ENCODE results near the gene SMIM43. TPM values are rescaled to one million over a fixed set of nuclear protein-coding genes. Genes with fewer than 3 reads are reported as not detected.

The SMIM43 gene
- total RNA-seq, 1 experiment from 2014 or later = not detected

DNA sequence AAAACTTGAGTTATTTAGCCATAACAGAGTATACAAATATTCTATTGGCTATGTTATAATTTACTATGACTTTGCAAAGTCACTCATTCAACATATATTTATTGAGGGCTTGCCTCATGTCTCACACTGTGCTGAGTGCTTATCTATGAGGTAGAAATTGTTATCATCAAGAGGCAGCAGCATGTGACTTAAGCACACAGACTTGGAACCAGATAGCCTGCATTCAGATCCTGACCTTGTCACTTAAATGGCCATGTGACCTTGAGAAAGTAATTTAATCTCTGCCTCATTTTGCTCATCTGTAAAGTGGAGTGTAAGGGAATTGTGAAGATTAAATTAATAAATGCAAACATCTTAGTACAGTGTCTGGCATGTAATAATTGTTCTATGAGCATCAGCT lies 26.0 kb upstream of the SMIM43 start:
- Histone ChIP-seq H3K4me2 (ENCODE audit: low read length) (no peak overlapping the region), H3K79me2 (ENCODE audit: insufficient read depth, low read length) (no peaks in the 10 kb centered on the region), H3K9me2 (ENCODE audit: insufficient read depth) (no peaks in the 10 kb centered on the region), H3K9ac (ENCODE audit: low read length) (no peak overlapping the region), H3K27ac (ENCODE audit: low read depth, low read length) (no peak overlapping the region), H3K4me3 (replicated peaks in 1 of 2; ENCODE audit: low read depth in 1 of 2, low read length in 2 of 2) (no peak overlapping the region), H3K36me3 (ENCODE audit: control insufficient read depth in 1 of 2, insufficient read depth in 2 of 2, low read length in 2 of 2) (no peaks in the 10 kb centered on the region), H3K9me3 (ENCODE audit: control insufficient read depth in 1 of 2, insufficient read depth in 1 of 2, low read depth in 1 of 2, low read length in 2 of 2) (no peaks in the 10 kb centered on the region), H3K4me1 (ENCODE audit: control insufficient read depth in 1 of 2, insufficient read depth in 2 of 2, low read length in 2 of 2) (no peaks in the 10 kb centered on the region), H4K20me1 (ENCODE audit: insufficient read depth) (no peaks in the 10 kb centered on the region), H3K27me3 (ENCODE audit: insufficient read depth, low read length) (no peaks in the 10 kb centered on the region), H2AFZ (ENCODE audit: low read depth, low read length, poor library complexity, severe bottlenecking) (no peak overlapping the region)
- no TSS peak for BruUV-seq (replicated peaks)
- DNase-seq (ENCODE audit: low read depth, low spot score) = no peak
- ChIA-PET RAD21 (ENCODE audit: low non-redundant PET in 1 of 2, low total read pairs in 2 of 2, uncharacterized antibody in 2 of 2, unreplicated experiment in 2 of 2) (no interaction called here), POLR2A (no interaction called here), CTCF (no interaction called here)
- no peak for TF ChIP-seq POLR2AphosphoS5 (IDR thresholded peaks at IDR 0.05; ENCODE audit: low read depth, low read length)
- no peak for ATAC-seq
- intact Hi-C loops (cut with micrococcal nuclease) = no loop called here

DNA sequence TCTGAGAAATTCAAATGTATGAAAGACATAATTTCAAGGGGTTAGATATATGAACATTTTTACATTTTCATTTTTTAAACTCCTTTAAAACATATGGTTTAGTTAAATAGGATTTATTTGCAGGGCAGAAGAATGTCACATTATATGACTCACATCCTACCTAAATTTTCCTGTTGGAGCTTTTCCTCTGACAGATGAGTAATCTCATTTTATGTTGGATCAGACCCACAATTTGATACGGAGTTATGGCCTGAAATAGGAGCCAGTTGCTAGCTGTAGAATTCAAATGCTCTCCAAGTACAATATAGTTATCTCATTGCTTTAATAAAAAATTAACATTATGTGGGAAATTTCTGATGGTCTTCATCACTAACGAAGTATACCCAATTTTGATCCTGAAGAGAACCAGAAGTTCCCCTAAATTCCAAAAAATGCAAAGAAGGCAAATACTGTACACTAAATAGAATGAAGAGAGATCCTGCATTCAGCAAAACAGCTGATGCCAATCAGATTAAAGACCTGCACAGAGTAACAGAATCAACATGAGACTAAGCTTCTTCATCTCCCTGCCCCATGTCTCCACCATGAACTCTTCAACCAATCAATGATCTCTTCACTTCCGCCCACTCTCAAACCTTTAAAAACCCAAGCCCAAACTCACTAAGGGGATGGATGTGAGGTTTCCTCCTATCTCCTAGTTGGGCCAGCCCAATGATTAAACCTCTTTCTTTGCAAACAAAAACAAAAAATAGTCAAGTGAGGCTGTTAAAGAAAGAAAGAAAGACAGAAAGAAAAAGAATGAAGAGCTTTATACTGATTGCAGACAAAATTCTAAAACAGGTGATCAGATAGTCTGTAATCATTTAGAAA lies 25.2 kb upstream of the SMIM43 start:
- Histone ChIP-seq H2AFZ (ENCODE audit: low read depth, low read length, poor library complexity, severe bottlenecking) (no peak overlapping the region), H3K9me3 (ENCODE audit: control insufficient read depth in 1 of 2, insufficient read depth in 1 of 2, low read depth in 1 of 2, low read length in 2 of 2) (no peaks in the 10 kb centered on the region), H3K36me3 (ENCODE audit: control insufficient read depth in 1 of 2, insufficient read depth in 2 of 2, low read length in 2 of 2) (no peaks in the 10 kb centered on the region), H3K4me1 (ENCODE audit: control insufficient read depth in 1 of 2, insufficient read depth in 2 of 2, low read length in 2 of 2) (no peaks in the 10 kb centered on the region), H3K4me2 (ENCODE audit: low read length) (no peak overlapping the region), H3K4me3 (replicated peaks in 1 of 2; ENCODE audit: low read depth in 1 of 2, low read length in 2 of 2) (no peak overlapping the region), H3K9ac (ENCODE audit: low read length) (no peak overlapping the region), H3K27ac (ENCODE audit: low read depth, low read length) (no peak overlapping the region), H3K27me3 (ENCODE audit: insufficient read depth, low read length) (no peaks in the 10 kb centered on the region), H3K79me2 (ENCODE audit: insufficient read depth, low read length) (no peaks in the 10 kb centered on the region), H3K9me2 (ENCODE audit: insufficient read depth) (no peaks in the 10 kb centered on the region), H4K20me1 (ENCODE audit: insufficient read depth) (no peaks in the 10 kb centered on the region)
- RAD21 ChIA-PET (ENCODE audit: low non-redundant PET in 1 of 2, low total read pairs in 2 of 2, uncharacterized antibody in 2 of 2, unreplicated experiment in 2 of 2) = no interaction called here
- no peak for ATAC-seq
- TF ChIP-seq FOSL1 (IDR thresholded peaks at IDR 0.05; ENCODE audit: low read depth) (no peak), REST (IDR thresholded peaks at IDR 0.05; ENCODE audit: low read depth) (no peak), CBX3 (IDR thresholded peaks at IDR 0.05; ENCODE audit: low read depth) (no peak), ZNF274 (IDR thresholded peaks at IDR 0.05; ENCODE audit: low read depth, low read length) (no peak), JUND (IDR thresholded peaks at IDR 0.05) (no peak), POLR2A (IDR thresholded peaks at IDR 0.05; ENCODE audit: borderline replicate concordance, extremely low read depth, insufficient read depth, insufficient read length) (no peak), ELF1 (IDR thresholded peaks at IDR 0.05; ENCODE audit: borderline replicate concordance, low read depth) (no peak), SP1 (IDR thresholded peaks at IDR 0.05; ENCODE audit: low read depth) (no peak), EZH2phosphoT487 (IDR thresholded peaks at IDR 0.05; ENCODE audit: borderline replicate concordance) (no peak)
- TF ChIP-seq, protein P1, sequence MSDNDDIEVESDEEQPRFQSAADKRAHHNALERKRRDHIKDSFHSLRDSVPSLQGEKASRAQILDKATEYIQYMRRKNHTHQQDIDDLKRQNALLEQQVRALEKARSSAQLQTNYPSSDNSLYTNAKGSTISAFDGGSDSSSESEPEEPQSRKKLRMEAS (IDR thresholded peaks at IDR 0.05) = no peak
- TF ChIP-seq, protein P2, sequence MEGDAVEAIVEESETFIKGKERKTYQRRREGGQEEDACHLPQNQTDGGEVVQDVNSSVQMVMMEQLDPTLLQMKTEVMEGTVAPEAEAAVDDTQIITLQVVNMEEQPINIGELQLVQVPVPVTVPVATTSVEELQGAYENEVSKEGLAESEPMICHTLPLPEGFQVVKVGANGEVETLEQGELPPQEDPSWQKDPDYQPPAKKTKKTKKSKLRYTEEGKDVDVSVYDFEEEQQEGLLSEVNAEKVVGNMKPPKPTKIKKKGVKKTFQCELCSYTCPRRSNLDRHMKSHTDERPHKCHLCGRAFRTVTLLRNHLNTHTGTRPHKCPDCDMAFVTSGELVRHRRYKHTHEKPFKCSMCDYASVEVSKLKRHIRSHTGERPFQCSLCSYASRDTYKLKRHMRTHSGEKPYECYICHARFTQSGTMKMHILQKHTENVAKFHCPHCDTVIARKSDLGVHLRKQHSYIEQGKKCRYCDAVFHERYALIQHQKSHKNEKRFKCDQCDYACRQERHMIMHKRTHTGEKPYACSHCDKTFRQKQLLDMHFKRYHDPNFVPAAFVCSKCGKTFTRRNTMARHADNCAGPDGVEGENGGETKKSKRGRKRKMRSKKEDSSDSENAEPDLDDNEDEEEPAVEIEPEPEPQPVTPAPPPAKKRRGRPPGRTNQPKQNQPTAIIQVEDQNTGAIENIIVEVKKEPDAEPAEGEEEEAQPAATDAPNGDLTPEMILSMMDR (IDR thresholded peaks at IDR 0.05 in 2 of 3, conservative IDR thresholded peaks at IDR 0.05 in 1 of 3; ENCODE audit: borderline replicate concordance in 1 of 3, insufficient read depth in 1 of 3, low read depth in 2 of 3, low read length in 2 of 3) = no peak
- no TSS peak for BruUV-seq (replicated peaks)
- intact Hi-C loops (cut with micrococcal nuclease) = no loop called here
- DNase-seq (ENCODE audit: low read depth, low spot score) = no peak
- CTCF ChIA-PET = no interaction called here
- POLR2A ChIA-PET = no interaction called here
